Mucosa of descending colon (tissue), 3 donors: Measurements from ENCODE around the gene CLEC10A. TPM values are rescaled to one million over a fixed set of nuclear protein-coding genes. Genes with fewer than 3 reads are reported as not detected.
A peak's percentile ranks its signal among the peaks of the same experiment; 100 is the strongest.

Experiments
- ATAC-seq: fragments of 200-7000 bp; cut with Tn5 transposase; one replicate; pipeline ENCODE4 v1.9.1; 2020; ENCODE audit warnings: mild to moderate bottlenecking, moderate library complexity
- DNase-seq, 3 donors: peaks; one replicate each; pipeline ENCODE4 v3.0.0-alpha.2; 2020
- H3K36me3 ChIP-seq: fragments of 200-600 bp; one replicate; pipeline ENCODE4 v1.8.0; 2021; ENCODE audit warnings: low read depth, mild to moderate bottlenecking
- H3K4me1 ChIP-seq: fragments of 200-600 bp; one replicate; pipeline ENCODE4 v1.8.0; 2021; ENCODE audit warnings: low read depth, mild to moderate bottlenecking
- H3K4me3 ChIP-seq: fragments of 200-600 bp; one replicate; pipeline ENCODE4 v1.8.0; 2021; ENCODE audit warnings: mild to moderate bottlenecking
- H3K9me3 ChIP-seq: fragments of 200-600 bp; one replicate; pipeline ENCODE4 v1.8.0; 2021; ENCODE audit warnings: mild to moderate bottlenecking
- intact Hi-C, 2 donors: fragments of 100-400 bp; cut with DNase I in 1 of 2; cut with micrococcal nuclease in 1 of 2; formaldehyde crosslinking; loops; one replicate each; pipeline versions ENCODE4 v1.11.0 to v1.11.1; 2022; cut with DNase I, micrococcal nuclease
- total RNA-seq, 3 donors: library from RNA; stranded (reverse); fragmentation: NEBNext Ultra II Directional in 2 of 3; extraction: Animal tissue kit (Norgen Biotek cat#: 25700) in 2 of 3; gene quantifications; one replicate each; pipeline versions ENCODE4 v1.2.1 to v1.2.4, GENCODE V29; 2021 to 2023
- TF ChIP-seq, protein P1 (sequence below): fragments of 200-600 bp; IDR thresholded peaks from one replicate; pipeline ENCODE4 v1.8.0; 2022; ENCODE audit warnings: antibody characterized with exemption, mild to moderate bottlenecking
- donor health status: DM: no; HTN: no; CAD: no; lungs with moderate emphysema.
- donor health status: DM: no; HTN: no; CAD: no.
- donor health status: DM: no; HTN: yes; CAD: no.

CLEC10A gene
- total RNA-seq, 3 donors from 2014 or later: 3.1 to 15.1 (median 8.9) TPM

DNA sequence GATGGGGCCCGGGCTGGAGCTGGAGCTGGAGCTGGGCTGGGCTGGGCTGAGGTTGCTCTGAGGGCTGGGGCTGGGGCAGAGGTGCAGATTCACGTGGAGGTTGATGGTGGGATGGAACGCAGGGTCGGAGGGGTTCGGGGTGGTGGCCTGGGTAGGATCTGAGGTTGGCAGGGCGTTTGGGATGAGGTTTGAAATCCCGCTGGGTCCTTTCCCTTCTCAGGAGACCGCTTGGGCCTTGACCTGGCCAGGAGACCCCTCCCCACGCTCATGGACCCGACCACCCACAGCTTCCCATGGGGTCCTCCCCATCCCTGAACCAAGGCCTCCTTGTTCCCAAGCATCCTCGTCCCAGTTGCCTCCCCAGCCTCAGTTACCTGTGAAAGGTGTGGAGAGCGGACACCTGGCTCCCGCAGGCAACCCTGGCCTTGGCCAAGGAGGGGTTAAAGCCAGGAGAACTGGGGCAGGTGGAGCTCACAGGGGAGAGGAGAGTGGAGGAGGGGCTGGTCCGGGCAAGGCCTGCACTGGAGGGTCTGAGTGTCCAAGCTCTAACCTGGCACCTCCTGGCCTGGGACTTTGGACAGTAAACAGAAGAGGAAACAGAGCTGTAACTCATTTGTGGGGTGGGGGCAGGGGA, 34.3 kb upstream of the CLEC10A start, which contains the start of gene ASGR2:
TSS of gene ASGR2 (minus strand) at position 582 of the 634 bp plus-strand sequence. CDS start 582 bp downstream, outside the sequence.
- intact Hi-C loops: no loop called here
- Histone ChIP-seq H3K4me3 (no peak within 1 kb of the TSS), H3K36me3 (no peaks in the 10 kb centered on the region), H3K4me1 (no peaks in the 10 kb centered on the region), H3K9me3 (no peaks in the 10 kb centered on the region)
- ATAC-seq: peak; percentile 8
- no peak for DNase-seq
- TF ChIP-seq, protein P1, sequence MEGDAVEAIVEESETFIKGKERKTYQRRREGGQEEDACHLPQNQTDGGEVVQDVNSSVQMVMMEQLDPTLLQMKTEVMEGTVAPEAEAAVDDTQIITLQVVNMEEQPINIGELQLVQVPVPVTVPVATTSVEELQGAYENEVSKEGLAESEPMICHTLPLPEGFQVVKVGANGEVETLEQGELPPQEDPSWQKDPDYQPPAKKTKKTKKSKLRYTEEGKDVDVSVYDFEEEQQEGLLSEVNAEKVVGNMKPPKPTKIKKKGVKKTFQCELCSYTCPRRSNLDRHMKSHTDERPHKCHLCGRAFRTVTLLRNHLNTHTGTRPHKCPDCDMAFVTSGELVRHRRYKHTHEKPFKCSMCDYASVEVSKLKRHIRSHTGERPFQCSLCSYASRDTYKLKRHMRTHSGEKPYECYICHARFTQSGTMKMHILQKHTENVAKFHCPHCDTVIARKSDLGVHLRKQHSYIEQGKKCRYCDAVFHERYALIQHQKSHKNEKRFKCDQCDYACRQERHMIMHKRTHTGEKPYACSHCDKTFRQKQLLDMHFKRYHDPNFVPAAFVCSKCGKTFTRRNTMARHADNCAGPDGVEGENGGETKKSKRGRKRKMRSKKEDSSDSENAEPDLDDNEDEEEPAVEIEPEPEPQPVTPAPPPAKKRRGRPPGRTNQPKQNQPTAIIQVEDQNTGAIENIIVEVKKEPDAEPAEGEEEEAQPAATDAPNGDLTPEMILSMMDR: no peak

DNA sequence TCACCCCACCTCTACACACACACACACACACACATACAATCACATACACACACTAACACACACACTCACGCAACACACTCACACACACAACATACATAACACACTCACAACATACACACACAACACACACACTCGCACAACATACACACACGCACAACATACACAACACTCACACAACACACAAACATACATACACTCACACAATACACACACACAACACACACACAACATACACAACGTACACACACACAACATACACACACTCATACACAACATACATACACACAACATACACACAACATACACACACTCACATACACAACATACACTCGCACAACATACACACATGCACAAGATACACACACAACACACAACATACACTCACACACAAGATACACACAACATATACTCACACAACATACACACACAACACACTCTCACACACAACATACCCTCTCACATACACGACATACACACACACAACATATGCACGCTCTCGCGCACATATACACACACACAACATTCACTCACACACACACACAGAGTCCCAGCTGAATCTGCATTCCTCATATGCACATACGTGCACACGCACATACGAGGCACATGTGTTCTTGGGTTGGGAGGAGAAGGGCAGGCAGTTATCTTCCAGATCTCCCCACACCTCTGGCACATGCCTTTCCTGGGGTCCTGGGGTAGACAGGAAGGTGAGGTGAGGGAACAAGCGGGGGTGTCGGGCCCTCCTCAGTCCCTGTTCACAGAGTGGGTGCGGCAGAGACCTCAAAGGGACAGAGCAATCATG, 33.4 kb upstream of the CLEC10A start:
- no peak for DNase-seq
- no peaks in the 10 kb centered on the region for H3K36me3 ChIP-seq
- intact Hi-C loops: no loop called here
- no peaks in the 10 kb centered on the region for H3K4me1 ChIP-seq
- TF ChIP-seq, protein P1: no peak
- H3K4me3 ChIP-seq: no peak overlapping the region
- ATAC-seq: no peak
- H3K9me3 ChIP-seq: no peaks in the 10 kb centered on the region

DNA sequence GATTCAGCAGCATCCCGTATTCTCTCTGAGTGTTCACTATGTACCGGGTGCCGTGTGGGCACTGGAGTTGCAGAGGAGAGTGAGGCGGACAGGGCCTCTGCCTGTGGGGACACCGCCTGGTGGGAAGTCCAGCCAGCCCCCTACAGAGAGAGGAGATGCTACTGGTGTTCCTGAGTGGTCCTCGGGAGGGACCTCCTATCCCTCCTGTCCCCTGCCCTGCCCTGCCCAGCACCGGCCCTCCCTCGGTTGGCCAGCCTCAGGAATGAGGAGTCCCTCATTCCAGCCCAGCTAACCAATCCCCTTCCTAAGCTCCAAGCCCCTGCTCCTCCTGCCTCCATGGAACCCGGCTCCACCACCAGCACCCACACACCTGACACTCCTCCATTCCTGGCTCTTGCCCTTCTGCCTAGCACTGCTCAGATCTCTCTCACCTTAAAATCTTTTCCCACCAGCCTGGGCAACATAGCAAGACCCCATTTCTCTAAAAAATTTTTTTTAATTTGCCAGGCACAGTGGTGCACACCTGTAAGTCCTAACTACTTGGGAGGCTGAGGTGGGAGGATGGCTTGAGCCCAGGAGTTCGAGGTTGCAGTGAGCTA, 32.6 kb upstream of the CLEC10A start:
- TF ChIP-seq, protein P1: no peak
- DNase-seq (no peak), ATAC-seq (no peak)
- no peaks in the 10 kb centered on the region for H3K9me3 ChIP-seq
- no peak overlapping the region for H3K4me3 ChIP-seq
- H3K36me3 ChIP-seq: no peaks in the 10 kb centered on the region
- H3K4me1 ChIP-seq: no peaks in the 10 kb centered on the region
- intact Hi-C loops: no loop called here

DNA sequence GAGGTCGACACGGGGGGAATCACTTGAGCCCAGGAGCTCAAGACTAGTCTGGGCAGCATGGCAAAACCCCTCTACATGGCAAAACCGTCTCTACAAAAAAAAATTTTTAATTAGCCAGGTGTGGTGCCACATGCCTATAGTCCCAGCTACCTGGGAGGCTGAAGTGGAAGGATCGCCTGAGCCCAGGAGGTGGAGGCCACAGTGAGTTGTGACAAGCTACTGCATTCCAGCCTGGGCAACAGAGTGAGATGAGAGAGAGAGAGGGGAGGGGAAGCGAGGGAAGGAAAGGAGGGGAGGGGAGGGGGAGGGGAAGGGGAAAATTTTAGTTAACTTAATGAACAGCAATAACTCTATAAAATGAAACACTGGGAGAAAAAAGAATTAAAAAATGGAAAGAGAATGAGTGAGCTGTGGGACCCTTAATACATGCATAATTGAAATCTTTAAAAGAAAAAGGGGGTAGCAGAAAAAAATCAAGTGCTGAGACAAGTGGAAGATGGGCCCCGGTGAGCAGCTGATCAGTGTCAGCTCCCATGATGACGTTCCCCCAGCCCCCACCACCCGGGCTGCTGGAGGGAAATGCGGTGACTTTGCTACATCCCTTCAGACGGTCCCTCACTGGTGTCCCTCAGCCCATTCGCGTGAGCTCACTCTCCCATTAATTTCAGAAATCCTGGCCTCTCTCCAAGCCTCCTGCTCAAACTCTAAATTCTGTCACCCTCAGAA, 31.9 kb upstream of the CLEC10A start:
- intact Hi-C loops: no loop called here
- ATAC-seq (no peak), DNase-seq (no peak)
- no peaks in the 10 kb centered on the region for H3K9me3 ChIP-seq
- TF ChIP-seq, protein P1: no peak
- H3K4me1 ChIP-seq: no peaks in the 10 kb centered on the region
- H3K36me3 ChIP-seq: no peaks in the 10 kb centered on the region
- no peak overlapping the region for H3K4me3 ChIP-seq

DNA sequence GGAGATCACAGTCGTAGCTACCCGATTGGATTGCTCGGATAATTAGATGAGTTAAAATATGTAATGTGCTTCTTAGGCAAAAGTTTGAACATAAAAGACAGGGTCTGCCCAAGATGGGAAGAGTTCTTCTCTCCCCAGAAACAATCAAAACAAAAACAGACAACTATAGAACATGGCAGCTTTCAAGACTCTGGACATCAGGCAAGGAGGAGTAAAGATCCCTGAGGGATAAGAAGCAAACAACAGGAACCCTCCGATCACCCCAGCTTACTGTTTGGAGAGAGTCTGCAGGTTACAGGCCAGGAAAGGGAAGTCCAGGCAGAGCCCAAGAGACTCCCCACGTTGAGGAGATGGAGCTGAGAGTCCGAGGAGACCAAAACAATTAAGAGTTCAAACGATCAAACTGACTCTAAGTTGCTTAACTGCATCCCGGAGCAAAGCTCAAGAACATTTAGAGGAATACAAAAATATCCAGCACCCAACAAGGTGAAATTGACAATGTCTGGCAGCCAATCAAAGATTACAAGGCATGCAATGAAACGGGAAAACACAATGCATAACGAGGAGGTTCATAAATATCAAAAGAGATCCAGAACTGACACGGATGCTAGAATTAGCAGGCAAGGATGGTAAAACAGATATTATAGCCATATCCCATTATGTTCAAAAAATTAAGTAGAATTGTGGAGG, 30.7 kb upstream of the CLEC10A start:
- no peaks in the 10 kb centered on the region for H3K36me3 ChIP-seq
- TF ChIP-seq, protein P1: no peak
- ATAC-seq: no peak

More for the DNA sequence above, 30.7 kb upstream of the CLEC10A start:
- intact Hi-C loops: no loop called here
- no peak overlapping the region for H3K4me3 ChIP-seq
- no peak for DNase-seq
- H3K4me1 ChIP-seq: no peaks in the 10 kb centered on the region
- H3K9me3 ChIP-seq: no peaks in the 10 kb centered on the region
